ENCODE data around the gene TM4SF1.

Gene TM4SF1

DNA sequence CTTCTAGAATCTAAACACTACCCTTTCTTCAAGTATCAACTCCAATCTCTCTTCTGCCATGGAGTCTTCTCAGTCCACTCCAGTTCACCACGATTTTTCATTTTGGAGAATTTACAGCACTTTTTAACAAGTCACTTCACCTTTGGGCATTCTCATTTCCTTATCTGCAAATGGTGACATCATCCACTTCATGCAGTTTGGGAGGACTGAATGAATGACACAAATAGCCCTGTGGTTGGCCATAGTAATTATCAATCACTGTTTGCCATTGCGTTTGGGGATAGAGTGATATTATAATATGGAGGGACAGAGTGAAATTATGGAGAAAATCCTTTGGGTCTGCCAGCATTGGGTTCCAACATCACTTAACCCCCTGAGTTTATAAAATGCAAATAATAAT lies 38.0 kb upstream of the TM4SF1 start:
- TF ChIP-seq, protein P1, sequence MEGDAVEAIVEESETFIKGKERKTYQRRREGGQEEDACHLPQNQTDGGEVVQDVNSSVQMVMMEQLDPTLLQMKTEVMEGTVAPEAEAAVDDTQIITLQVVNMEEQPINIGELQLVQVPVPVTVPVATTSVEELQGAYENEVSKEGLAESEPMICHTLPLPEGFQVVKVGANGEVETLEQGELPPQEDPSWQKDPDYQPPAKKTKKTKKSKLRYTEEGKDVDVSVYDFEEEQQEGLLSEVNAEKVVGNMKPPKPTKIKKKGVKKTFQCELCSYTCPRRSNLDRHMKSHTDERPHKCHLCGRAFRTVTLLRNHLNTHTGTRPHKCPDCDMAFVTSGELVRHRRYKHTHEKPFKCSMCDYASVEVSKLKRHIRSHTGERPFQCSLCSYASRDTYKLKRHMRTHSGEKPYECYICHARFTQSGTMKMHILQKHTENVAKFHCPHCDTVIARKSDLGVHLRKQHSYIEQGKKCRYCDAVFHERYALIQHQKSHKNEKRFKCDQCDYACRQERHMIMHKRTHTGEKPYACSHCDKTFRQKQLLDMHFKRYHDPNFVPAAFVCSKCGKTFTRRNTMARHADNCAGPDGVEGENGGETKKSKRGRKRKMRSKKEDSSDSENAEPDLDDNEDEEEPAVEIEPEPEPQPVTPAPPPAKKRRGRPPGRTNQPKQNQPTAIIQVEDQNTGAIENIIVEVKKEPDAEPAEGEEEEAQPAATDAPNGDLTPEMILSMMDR (IDR thresholded peaks at IDR 0.05; ENCODE audit: extremely low read depth, missing control alignments): no peak
- DNase-seq (ENCODE audit: low spot score): no peak

DNA sequence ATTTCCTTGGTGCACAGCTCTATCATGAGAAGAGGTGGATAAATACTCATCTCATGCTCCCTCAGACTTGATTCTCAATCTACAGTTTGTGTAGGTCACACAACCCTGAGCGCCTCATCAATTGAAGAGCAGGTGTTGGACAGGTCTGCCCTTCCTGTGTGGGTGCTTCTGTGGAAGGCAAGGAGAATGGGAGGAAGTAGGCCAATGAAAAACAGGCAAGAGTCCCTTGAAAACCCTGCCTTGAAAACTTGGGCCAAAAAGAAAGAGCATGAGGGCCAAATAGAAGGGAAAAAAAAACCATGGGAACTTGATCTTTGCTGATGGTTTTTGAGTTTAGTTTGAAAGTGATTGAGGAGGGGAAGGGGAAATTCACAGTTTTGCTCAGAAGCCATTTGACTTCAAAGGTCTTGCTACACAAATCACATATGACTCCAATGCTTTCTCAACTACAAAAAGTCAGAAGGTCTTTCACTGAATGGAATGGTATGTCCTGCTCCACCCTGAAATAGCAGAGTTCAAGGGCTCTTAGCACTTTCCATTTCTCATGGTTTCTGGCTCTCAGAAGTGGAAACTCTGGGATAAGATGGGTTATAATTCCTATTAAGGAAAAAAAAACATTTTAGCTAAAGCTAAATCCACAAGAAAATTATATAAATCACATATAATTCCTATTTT lies 37.2 kb upstream of the TM4SF1 start:
- TF ChIP-seq, protein P1 (IDR thresholded peaks at IDR 0.05; ENCODE audit: extremely low read depth, missing control alignments): no peak
- DNase-seq (ENCODE audit: low spot score): no peak

DNA sequence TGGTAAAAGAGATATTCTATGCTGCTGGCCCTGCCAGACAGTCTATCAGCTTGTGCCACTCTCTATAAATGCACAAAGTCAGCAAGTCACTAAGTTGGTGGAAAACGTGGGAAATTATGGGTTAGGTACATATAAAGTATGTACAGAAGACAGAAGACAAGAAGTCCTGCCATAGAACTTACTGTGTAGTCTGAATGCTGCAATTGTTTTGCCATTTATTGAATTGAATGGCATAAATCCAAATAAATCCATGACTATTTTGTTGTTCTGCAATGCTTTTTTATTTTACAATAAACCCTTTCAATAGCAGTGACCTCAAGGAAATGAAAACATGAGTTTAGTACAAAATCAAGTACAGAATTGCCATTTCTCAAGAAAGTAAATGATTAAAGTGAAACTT lies 34.1 kb upstream of the TM4SF1 start:
- no peak for DNase-seq (ENCODE audit: low spot score)
- TF ChIP-seq, protein P1 (IDR thresholded peaks at IDR 0.05; ENCODE audit: extremely low read depth, missing control alignments): no peak

DNA sequence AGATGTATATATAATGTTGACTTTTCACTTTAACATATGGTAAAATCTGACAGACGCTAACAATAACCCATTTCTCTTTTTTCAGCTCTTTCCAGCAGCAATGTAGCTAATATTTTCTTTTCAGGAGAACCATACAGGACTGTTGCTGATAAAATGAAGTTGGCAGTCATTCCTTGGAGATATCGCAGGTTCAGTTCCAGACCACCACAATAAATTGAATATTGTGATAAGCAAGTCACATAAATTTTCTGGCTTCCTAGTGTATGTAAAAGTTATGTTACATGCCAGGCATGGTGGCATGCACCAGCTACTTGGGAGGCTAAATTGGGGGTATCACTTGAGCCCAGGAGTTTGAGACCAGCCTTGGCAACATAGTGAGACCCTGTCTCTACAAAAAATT lies 31.9 kb upstream of the TM4SF1 start:
- TF ChIP-seq, protein P1 (IDR thresholded peaks at IDR 0.05; ENCODE audit: extremely low read depth, missing control alignments): no peak
- DNase-seq (ENCODE audit: low spot score): no peak

DNA sequence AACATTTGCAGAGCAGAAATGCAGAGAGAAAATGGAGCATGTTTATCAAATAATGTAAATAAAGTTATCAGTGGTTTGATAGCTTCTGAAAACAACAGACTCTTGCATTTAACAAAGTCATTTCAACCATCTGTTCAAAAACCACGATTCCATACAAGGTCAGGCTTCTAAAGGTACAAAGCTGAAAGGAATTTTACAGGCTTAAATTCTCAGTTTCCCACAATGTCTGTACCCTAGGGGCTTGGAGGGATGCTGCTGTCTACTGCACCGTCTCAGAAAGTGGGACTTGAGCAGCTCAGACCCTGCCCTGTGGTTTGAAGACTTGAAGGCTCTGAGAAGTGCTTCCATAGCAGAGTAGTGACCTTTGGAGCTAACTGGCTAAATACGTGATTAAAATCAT lies 30.4 kb upstream of the TM4SF1 start:
- DNase-seq (ENCODE audit: low spot score): no peak
- TF ChIP-seq, protein P1 (IDR thresholded peaks at IDR 0.05; ENCODE audit: extremely low read depth, missing control alignments): no peak

DNA sequence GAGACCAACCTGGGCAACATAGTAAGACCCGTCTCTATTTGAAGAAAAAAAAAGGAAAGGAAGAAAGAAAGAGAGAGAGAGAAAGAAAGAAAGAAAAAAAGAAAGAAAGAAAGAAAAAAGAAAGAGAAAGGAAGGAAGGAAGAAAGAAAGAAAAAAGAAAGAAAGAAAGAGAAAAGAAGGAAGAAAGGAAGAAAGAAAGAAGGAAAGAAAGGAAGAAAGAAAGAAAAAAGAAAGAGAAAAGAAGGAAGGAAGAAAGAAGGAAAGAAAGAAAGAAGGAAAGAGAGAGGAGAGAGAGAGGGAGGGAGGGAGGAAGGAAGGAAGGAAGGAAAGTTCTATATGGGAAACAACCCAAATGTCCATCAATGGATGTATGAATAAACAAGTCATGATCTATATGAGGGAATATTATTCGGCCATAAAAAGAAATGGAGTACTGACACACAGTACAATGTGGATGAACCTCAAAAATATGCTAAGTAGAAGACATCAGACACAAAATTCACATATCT lies 28.8 kb upstream of the TM4SF1 start:
- TF ChIP-seq, protein P1 (IDR thresholded peaks at IDR 0.05; ENCODE audit: extremely low read depth, missing control alignments): no peak
- no peak for DNase-seq (ENCODE audit: low spot score)

DNA sequence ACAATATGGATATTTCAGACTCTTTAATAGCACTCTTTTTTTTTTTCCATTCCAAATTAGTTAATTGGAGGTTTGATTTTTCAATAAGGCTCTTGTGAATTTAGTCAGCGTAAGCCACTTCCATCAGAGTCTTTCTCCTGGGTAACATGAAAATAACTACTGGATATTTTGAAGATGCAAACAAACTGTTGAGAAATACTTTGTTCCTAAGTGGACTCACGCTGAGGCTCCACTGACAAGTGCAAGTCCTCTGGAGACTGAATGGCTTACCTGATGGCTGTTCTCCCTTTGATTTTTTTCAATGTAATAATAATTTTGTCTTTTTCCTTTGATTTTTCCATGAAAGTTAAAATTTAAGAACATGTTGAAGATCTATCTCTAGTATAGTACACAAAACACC lies 26.0 kb upstream of the TM4SF1 start:
- DNase-seq (ENCODE audit: low spot score): no peak
- TF ChIP-seq, protein P1 (IDR thresholded peaks at IDR 0.05; ENCODE audit: extremely low read depth, missing control alignments): no peak

Data from GM20000 (cell line).